HG03066 (cell line): ENCODE data around the gene TTC34.
"Not testable (repeated sequence)": the region's sequence is repeated elsewhere in the genome, so short reads cannot be mapped to it uniquely, and the experiment has no call there.

Experiments used
- ATAC-seq: cut with Tn5 transposase; IDR thresholded peaks from one replicate; pipeline ENCODE4 v1.9.1; 2021; ENCODE audit warnings: low read depth; ENCODE audit not compliant: unreplicated experiment

Gene TTC34

GRCh38 chr1:2781627-2782026 lies 19.9 kb downstream of the TTC34 start:
- ATAC-seq = no peak

DNA sequence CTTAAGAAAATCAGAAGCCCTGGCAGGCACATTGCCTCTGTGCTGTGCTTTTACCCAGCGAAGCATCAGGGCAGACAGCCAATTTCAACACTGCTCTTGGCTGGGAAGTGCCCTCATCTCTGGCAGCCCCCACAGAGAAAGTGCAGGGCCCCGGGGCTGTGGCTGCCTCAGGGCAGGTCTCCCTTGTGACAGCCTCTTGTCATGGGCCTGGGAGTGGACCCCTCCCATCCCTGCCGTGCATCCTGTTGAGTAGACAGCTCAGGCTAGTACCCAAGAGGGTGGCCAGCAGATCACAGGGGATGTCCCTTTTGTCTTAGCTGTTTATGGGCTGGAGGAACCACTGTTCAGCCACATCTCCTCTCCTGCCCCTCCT lies 23.3 kb downstream of the TTC34 start:
- no peak for ATAC-seq

DNA sequence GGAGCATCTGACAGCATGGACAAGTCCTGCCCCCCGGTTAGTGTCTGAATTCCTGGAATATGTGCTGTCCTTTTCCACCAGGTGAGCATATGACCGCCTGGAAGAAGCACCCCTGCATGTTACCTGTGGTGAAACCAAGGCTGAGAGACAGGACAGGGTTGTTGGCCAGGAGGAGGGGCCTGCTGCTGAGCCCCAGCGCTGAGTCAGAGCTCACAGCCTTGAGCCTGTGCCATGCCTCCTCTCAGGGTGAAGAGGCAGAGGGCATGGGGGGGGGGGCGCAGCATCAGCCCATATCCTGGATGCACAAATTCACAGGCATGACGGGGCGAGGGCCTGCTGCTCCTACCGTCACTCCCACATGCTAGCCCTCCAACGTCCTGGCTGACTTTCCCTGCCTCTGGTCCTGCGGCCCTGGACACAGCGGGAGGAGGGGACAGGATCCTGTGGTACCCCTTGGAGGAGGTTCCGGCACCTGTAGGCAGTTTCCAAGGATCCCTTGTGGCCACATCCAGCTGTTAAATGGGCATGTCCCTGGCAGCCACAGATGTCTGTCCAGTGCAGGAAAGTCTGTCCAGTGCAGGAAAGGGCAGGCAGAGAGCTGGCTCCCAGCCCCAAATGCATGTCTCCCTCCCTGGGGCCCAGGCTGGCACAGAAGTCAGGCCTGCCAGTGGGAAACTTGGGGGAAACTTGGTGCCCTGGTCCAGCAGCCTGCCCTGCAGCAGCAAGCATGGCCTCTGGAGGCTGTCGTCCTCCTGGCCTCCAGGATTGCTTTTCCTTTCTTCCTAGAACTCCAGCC lies 23.9 kb downstream of the TTC34 start:
- ATAC-seq = no peak

- not testable (repeated sequence) for ATAC-seq
These were observed 26.2 kb downstream of the TTC34 start for GRCh38 chr1:2775333-2775732.

- ATAC-seq = not testable (repeated sequence)
These were observed 33.4 kb downstream of the TTC34 start for GRCh38 chr1:2768052-2768451.

GRCh38 chr1:2759433-2759832 lies 42.1 kb downstream of the TTC34 start:
- not testable (repeated sequence) for ATAC-seq

DNA sequence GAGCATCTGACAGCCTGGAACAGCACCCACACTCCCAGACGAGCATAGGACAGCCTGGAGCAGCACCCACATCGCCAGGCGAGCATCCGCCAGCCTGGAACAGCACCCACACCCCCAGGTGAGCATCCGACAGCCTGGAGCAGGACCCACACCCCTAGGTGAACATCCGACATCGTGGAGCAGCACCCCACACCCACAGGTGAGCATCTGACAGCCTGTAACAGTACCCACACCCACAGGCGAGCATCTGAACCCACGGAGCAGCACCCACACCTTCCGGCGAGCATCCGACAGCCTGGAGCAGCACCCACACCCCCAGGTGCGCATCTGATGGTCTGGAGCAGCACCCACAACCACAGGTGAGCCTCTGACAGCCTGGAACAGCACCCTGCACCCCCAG lies 44.0 kb downstream of the TTC34 start:
- not testable (repeated sequence) for ATAC-seq

GRCh38 chr1:2755426-2755825 lies 46.1 kb downstream of the TTC34 start:
- ATAC-seq = not testable (repeated sequence)

- ATAC-seq = not testable (repeated sequence)
These were observed 46.9 kb downstream of the TTC34 start for GRCh38 chr1:2754597-2754996.

DNA sequence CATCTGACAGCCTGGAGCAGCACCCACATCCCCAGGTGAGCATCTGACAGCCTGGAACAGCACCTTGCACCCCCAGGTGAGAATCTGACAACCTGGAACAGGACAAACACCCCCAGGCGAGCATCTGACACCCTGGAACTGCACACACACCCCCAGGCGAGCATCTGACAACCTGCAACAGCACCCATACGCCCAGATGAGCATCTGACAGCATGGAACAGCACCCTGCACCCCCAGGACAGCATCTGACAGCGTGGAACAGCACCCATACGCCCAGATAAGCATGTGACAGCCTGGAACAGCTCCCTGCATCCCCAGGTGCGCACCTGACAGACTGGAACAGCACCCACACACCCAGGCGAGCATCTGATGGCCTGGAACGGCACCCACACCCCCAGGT lies 49.0 kb downstream of the TTC34 start:
- not testable (repeated sequence) for ATAC-seq

GRCh38 chr1:2751866-2752265 lies 49.6 kb downstream of the TTC34 start:
- ATAC-seq = not testable (repeated sequence)

DNA sequence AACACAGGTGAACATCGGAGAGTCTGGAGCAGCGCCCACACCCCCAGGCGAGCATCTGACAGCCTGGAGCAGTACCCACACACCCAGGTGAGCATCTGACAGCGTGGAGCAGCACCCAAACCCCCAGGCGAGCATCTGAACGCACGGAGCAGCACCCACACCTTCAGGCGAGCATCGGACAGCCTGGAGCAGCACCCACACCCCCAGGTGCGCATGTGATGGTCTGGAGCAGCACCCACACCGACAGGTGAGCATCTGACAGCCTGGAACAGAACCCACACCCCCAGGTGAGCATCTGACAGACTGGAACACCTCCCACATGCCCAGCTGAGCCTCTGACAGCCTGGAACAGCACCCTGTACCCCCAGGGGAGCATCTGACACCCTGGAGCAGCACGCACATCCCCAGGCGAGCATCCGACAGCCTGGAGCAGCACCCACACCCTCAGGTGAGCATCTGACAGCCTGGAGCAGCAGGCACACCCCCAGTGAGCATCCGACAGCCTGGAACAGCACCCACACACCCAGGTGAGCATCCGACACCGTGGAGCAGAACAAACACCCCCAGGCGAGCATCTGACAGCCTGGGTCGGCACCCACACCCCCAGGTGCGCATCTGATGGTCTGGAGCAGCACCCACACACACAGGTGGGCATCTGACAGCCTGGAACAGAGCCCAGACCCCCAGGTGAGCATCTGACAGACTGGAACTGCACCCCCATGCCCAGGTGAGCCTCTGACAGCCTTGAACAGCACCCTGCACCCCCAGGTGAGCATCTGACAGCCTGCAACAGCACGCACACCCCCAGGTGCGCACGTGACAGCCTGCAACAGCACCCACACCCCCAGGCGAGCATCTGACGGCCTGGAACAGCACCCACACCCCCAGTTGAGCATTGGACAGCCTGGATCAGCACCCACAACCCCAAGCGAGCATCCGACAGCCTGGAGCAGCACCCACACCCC lies 50.4 kb downstream of the TTC34 start:
- not testable (repeated sequence) for ATAC-seq

GRCh38 chr1:2750041-2750680 lies 51.3 kb downstream of the TTC34 start:
- ATAC-seq = not testable (repeated sequence)

DNA sequence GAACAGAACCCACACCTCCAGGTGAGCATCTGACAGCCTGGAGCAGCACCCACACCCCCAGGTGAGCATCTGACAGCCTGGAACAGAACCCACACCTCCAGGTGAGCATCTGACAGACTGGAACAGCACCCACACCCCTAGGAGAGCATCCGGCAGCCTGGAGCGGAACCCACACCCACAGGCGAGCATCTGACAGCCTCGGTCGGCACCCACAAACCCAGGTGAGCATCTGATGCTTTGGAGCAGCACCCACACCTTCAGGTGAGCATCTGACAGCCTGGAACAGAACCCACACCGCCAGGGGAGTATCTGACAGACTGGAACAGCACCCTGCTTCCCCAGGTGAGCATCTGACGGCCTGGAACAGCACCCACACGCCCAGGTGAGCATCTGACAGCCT lies 52.9 kb downstream of the TTC34 start:
- ATAC-seq = not testable (repeated sequence)

- not testable (repeated sequence) for ATAC-seq
These were observed 106.7 kb downstream of the TTC34 start for GRCh38 chr1:2694796-2695195.

DNA sequence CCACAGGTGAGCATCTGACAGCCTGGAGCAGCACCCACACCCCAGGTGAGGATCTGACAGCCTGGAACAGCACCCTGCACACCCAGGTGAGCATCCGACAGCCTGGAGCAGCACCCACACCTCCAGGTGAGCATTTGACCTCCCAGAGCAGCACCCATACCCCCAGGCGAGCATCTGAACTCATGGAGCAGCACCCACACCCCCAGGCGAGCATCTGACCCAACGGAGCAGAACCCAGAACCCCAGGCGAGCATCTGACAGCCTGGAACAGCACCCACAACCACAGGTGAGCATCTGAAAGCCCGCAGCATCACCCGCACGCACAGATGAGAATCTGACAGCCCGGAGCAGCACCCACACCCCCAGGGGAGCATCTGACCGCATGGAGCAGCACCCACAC lies 111.3 kb downstream of the TTC34 start:
- ATAC-seq = not testable (repeated sequence)

DNA sequence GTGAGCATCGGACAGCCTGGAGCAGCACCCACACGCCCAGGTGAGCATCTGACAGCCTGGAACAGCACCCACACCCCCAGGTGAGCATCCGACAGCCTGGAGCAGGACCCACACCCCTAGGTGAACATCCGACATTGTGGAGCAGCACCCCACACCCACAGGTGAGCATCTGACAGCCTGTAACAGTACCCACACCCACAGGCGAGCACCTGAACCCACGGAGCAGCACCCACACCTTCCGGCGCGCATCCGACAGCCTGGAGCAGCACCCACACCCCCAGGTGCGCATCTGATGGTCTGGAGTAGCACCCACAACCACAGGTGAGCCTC lies 113.2 kb downstream of the TTC34 start:
- not testable (repeated sequence) for ATAC-seq

DNA sequence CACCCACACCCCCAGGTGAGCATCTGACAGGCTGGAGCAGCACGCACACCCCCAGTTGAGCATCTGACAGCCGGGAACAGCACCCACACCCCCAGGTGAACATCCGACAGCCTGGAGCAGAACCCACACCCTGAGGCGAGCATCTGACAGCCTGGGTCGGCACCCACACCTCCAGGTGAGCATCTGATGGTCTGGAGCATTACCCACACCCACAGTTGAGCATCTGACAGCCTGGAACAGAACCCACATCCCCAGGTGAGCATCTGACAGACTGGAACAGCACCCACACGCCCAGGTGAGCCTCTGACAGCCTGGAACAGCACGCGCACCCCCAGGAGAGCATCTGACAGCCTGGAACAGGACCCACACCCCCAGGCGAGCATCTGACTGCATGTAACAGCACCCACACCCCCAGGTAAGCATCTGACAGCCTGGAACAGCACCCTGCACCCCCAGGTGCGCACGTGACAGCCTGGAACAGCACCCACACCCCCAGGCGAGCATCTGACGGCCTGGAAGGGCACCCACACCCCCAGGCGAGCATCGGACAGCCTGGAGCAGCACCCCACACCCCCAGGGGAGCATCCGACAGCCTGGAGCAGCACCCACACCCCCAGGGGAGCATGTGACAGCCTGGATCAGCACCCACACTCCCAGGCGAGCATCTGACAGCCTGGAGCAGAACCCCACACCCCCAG lies 113.7 kb downstream of the TTC34 start:
- not testable (repeated sequence) for ATAC-seq

GRCh38 chr1:2687174-2687591 lies 114.3 kb downstream of the TTC34 start:
- ATAC-seq = not testable (repeated sequence)

DNA sequence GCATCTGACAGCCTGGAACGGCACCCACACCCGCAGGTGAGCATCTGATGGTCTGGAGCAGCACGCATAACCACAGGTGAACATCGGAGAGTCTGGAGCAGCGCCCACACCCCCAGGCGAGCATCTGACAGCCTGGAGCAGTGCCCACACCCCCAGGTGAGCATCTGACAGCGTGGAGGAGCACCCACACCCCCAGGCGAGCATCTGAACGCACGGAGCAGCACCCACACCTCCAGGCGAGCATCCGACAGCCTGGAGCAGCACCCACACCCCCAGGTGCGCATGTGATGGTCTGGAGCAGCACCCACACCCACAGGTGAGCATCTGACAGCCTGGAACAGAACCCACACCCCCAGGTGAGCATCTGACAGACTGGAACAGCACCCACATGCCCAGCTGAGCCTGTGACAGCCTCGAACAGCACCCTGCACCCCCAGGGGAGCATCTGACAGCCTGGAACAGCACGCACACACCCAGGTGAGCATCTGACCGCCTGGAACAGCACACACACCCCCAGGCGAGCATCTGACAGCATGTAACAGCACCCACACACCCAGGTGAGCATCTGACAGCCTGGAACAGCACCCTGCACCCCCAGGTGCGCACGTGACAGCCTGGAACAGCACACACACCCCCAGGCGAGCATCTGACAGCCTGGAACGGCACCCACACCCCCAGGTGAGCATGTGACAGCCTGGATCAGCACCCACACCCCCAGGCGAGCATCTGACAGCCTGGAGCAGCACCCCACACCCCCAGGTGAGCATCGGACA lies 115.2 kb downstream of the TTC34 start:
- ATAC-seq = not testable (repeated sequence)
